ENCODE data around the gene CEACAM21.

GRCh38 chr19:41553804-41554203 is 22.2 kb upstream of the CEACAM21 start:
- TF ChIP-seq, protein P1, sequence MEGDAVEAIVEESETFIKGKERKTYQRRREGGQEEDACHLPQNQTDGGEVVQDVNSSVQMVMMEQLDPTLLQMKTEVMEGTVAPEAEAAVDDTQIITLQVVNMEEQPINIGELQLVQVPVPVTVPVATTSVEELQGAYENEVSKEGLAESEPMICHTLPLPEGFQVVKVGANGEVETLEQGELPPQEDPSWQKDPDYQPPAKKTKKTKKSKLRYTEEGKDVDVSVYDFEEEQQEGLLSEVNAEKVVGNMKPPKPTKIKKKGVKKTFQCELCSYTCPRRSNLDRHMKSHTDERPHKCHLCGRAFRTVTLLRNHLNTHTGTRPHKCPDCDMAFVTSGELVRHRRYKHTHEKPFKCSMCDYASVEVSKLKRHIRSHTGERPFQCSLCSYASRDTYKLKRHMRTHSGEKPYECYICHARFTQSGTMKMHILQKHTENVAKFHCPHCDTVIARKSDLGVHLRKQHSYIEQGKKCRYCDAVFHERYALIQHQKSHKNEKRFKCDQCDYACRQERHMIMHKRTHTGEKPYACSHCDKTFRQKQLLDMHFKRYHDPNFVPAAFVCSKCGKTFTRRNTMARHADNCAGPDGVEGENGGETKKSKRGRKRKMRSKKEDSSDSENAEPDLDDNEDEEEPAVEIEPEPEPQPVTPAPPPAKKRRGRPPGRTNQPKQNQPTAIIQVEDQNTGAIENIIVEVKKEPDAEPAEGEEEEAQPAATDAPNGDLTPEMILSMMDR (IDR thresholded peaks at IDR 0.05): no peak
- TF ChIP-seq POLR2A (IDR thresholded peaks at IDR 0.05): no peak

All from testis (tissue), 2 donors.